Subcutaneous adipose tissue (tissue), 4 donors: ENCODE measurements around the gene STPG1. TPM values are rescaled to one million over a fixed set of nuclear protein-coding genes. Genes with fewer than 3 reads are reported as not detected.

ENCODE experiments used
- total RNA-seq, 4 donors: library from RNA; depleted of rRNA; stranded (reverse); fragments of >200 nt; gene quantifications; one replicate each; pipeline ENCODE4 v1.1.0, GENCODE V29; 2016
- TF ChIP-seq, protein P1 (sequence below): fragments of 450-650 bp; IDR thresholded peaks from one replicate; pipeline ENCODE4 v1.5.1; 2016; ENCODE audit warnings: low read depth, mild to moderate bottlenecking, control low read depth, antibody characterized with exemption, moderate library complexity

Gene STPG1
- total RNA-seq, 4 donors from 2014 or later = 1.5 to 5.5 (median 3.1) TPM

DNA sequence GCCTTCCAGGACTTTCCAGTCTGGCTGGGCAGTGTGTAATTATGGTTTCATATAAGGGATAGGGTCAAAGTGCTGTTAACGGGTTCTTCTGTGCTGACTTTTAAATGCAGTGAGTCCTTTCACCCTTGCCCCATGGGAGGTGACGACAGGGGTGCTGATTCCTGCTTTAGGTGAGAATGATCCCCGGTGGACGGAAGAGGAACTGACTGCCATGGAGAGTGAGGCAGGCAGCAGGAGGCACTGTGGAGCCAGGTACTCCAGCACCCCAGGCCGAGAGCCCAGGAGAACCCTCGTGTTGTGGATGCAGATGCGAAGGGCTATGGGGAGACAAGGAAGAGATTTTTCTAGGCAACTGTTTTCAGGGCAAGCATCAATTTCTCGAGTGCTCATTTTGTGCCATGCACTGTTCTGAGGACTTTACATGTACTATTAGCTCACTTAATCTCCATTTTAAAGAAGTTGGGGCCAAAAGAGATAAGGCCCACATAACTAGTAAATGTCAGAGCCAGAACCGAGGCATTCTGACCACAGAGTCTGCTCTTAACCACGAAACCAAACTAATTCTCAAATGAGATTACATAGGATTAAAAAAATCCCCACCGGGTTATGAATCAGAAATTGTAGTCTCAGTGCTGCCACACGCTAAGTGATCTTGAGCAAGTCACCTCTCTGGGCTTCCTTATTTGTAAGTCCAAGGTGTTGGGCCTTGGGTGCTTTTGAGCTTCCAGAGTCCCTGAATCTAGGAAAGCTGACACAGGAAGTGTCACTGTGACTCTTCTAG is 28.2 kb downstream of the STPG1 start:
- TF ChIP-seq, protein P1, sequence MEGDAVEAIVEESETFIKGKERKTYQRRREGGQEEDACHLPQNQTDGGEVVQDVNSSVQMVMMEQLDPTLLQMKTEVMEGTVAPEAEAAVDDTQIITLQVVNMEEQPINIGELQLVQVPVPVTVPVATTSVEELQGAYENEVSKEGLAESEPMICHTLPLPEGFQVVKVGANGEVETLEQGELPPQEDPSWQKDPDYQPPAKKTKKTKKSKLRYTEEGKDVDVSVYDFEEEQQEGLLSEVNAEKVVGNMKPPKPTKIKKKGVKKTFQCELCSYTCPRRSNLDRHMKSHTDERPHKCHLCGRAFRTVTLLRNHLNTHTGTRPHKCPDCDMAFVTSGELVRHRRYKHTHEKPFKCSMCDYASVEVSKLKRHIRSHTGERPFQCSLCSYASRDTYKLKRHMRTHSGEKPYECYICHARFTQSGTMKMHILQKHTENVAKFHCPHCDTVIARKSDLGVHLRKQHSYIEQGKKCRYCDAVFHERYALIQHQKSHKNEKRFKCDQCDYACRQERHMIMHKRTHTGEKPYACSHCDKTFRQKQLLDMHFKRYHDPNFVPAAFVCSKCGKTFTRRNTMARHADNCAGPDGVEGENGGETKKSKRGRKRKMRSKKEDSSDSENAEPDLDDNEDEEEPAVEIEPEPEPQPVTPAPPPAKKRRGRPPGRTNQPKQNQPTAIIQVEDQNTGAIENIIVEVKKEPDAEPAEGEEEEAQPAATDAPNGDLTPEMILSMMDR = no peak

DNA sequence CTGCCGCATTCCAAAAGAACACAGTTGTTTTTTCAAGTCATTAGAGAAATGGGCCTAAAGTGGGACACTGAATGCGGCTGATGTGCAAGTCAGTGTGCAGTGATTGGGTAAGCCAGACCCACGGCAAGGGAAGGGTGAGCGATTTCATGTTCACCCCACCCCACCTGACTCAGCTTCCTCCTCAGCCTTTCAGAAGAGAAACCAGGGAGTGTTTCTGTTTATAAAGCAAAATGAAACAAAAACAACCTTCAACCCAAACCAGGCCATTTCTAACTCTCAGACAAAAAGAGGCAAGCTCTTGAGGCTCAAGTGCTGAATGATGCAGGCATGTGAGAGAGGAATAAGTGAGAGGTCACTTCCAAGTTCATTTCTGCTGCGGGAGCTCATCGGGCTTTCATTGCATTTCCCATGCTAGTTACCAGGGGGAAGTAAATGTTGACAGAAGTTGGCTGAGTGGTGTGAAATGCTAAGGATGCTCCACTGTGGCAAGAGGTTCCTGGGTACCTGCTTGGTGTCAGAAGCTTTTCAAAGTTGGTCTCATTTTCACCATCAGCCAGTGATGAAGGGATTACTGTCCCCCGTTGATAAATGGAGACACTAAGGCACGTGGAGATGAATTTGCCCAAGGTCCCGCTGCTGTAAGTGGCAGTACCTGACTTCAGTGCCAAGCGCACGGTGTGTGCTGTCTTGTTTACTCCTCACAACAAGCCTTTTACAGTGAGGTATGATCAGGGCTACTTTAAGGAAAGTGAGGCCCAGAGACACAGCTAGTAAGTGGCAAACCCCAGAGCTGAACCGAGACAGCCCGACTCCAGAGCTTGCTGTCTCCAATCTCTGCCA is 29.1 kb downstream of the STPG1 start:
- TF ChIP-seq, protein P1 = no peak

DNA sequence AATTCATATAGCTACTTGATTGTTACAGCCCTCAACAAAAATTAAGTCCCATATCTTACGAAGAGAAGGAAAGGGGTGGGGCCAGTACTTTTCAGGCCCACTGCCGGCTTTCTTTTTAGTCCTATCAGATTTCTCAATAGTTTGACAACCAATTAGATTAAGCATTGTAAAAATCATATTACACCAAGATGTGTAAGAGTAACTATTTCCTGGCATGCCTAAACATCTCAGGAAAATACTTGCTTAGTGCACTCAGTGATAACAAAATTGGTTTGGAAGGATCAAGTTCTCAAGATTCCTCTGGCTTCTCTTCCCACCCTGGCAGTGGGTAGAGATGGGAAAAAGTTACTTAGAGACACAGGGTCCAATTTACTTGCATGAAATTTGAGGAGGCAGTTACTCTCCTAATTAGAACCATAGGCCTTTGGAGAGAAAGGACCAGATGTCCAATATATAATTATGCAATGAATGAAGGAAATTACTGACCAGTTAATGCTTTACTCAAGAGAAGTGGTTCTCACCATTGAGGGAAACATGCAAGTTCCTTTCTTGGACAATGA is 30.1 kb downstream of the STPG1 start:
- TF ChIP-seq, protein P1 = no peak

DNA sequence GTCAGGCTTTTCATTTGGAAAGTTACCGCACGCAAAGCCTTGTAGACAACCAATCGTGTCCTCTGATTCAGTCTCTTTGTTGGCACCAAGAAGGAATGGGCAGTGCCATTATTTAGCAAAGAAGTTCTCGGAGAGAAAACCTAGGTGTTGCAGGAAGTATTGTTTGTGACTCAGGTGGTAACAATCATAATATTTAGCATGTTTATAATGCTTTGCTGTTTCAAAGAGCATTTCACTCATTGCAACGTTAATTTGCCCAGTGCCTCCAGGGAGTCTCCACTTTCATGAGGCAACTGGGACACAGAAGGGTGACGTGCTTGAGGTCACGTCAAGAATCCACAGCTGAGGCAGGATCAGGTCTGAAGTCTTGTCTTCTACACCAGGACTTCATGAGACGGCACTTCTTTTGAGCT is 31.4 kb downstream of the STPG1 start:
- TF ChIP-seq, protein P1 = no peak

DNA sequence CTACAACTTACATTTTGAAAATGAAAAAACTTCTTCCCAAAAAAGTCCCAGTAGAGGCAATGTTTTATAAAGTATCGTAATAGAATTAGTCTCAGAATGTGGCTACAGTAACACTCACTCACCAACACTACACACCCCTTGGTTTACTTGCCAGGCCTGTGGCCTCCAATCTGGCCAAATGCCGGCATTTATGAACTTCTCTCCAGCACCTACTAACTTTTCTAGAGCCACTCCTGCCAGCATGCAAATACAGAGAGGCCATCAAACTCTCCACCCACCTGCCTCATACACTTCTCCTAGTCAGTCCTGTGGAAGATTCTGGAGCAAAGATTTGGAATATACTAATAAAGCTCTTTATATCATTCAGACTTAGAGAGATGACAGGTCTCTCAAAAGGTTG is 32.3 kb downstream of the STPG1 start:
- TF ChIP-seq, protein P1 = no peak

DNA sequence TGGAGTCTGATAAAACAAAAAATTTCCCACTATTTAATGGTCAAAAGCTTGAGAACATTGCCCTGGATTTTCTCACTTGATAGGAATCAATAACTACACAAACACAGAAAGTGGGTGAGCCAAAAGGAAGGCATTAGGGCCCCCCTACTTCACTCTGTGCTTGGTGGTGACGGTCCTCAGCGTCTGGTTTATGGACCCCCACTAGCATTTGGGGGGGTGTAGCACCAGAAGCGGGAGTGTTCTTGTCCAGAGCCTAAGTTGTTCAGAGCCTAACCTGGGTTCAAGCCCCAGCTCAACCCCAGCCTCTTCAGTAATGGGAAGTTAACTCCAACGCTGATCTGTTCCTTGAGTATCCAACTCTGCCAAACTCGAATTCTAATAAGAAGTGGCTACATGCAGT is 33.1 kb downstream of the STPG1 start:
- TF ChIP-seq, protein P1 = no peak
